ENCODE data around the gene ARL8A.

DNA sequence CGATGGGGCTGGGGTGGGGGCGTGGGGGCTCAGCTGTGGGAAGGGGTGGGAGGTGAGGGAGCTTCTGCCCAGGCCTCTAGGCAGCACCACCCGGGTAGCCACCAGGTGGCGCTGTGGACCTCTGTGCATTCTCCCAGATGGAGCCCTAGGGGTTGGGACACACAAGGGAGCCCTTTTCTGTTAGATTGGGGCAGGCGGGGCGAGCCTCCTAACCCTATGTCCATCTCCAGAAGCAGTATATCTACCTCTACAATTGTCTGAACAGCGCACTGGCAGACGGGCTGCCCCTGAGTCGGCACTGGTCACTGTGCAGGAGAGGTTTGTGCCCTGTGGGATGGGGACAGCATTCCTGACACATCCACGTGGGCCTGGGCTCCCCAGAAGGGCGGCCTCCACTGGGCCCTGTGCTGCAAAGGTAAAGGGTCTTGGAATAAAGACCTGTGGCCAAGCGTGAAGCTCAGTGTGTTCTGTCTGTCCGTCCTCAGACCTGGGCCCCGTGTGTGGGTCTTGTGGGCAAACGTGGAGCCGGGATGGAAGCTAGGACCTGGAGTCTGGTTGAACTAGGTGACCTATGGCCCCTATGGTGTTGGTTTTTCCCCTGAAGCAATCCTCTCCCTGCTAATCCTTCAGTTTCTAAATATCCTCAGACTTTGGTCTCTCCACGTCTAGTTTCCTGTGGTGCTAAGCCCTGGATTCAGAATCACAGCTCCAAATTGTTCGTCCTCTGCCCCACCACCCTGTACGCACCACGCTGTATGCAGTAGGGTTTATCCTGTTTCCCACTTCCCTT lies 44.7 kb upstream of the ARL8A start:
- TF ChIP-seq EZH2phosphoT487 (IDR thresholded peaks at IDR 0.05; ENCODE audit: low read length), result no peak
- TF ChIP-seq, protein P1, sequence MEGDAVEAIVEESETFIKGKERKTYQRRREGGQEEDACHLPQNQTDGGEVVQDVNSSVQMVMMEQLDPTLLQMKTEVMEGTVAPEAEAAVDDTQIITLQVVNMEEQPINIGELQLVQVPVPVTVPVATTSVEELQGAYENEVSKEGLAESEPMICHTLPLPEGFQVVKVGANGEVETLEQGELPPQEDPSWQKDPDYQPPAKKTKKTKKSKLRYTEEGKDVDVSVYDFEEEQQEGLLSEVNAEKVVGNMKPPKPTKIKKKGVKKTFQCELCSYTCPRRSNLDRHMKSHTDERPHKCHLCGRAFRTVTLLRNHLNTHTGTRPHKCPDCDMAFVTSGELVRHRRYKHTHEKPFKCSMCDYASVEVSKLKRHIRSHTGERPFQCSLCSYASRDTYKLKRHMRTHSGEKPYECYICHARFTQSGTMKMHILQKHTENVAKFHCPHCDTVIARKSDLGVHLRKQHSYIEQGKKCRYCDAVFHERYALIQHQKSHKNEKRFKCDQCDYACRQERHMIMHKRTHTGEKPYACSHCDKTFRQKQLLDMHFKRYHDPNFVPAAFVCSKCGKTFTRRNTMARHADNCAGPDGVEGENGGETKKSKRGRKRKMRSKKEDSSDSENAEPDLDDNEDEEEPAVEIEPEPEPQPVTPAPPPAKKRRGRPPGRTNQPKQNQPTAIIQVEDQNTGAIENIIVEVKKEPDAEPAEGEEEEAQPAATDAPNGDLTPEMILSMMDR (IDR thresholded peaks at IDR 0.05; ENCODE audit: low read length), result peak; percentile 72
